Measurements from ENCODE around the gene ARHGAP23. TPM values are rescaled to one million over a fixed set of nuclear protein-coding genes. Genes with fewer than 3 reads are reported as not detected.
A peak's percentile ranks its signal among the peaks of the same experiment; 100 is the strongest.

Gene ARHGAP23
- total and polyA plus RNA-seq, 10 of the 15 experiments (the other 5 are each of a cell fraction or from before 2014, with no cell fraction given) = 0.23 to 5.8 (median 2.1) TPM

DNA sequence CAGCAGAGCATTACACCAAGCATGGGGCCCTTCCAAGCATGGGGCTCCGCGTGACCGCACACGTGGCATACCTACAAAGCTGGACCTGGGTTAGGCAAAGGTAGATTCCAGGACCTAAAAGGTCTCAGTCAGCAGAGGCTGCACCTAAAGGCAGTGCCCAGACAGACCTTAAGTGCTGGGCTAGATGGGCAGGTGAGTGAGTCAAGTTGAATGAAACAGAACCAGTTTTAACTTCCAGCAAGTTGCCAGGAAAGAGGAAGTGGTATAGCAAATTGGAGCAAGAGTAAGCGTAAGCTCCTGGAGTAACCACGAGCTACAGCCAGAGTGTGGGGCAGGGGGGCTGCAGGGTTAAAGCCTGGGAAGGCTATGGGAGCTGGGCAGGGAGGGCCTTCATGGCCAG lies 128.0 kb downstream of the ARHGAP23 start:
- POLR2A ChIA-PET = interaction anchor here (0.5 kb wide), 1 partner anchor 740 kb away, joined by 10 read pairs; no protein-coding TSS in a partner anchor
- CTCF ChIA-PET = interaction anchor here (0.8 to 10.9 kb wide), 8 partner anchors 19 to 179 kb away, joined by 3 to 492 read pairs (median 5); no protein-coding TSS in a partner anchor

DNA sequence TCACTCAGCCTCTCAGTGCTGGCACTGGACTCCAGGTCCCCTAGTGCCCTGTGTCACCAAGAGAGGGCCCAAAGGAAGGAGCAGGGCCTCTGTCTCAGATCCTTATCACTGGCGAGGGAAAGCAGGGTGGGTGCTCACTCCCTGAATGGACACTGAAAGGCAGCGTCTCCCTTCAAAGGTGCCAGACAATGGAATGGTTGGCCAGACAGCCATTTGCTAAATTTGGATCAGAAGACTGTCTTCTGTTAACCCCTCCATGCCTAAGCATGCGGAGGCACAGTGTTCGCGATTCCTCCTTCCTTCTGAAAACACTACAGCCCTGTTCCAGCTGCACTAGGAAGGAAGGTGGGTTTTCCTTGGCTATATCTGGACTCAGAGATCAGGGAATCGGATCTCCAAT lies 129.1 kb downstream of the ARHGAP23 start:
- CTCF ChIA-PET = interaction anchor here (0.5 to 10.9 kb wide), 35 partner anchors 9 to 607 kb away, joined by 3 to 492 read pairs (median 5); partner anchors contain the start of genes LASP1 and SRCIN1

More for the DNA sequence above, 128.0 kb downstream of the ARHGAP23 start:
- intact Hi-C loops (cut with micrococcal nuclease; ENCODE audit: unreplicated experiment) = no loop called here
- no peak overlapping the region for H3K4me2 ChIP-seq (ENCODE audit: control insufficient read depth, insufficient read depth)
- no peaks in the 10 kb centered on the region for H3K36me3 ChIP-seq (ENCODE audit: control insufficient read depth in 2 of 2, insufficient read depth in 2 of 2, low read length in 1 of 2)
- H3K4me1 ChIP-seq (ENCODE audit: control insufficient read depth, insufficient read depth, low read length) = peaks cover 20% of the 10 kb centered on the region
- H3K9ac ChIP-seq (ENCODE audit: control insufficient read depth, insufficient read depth, low read length) = no peak overlapping the region
- no peaks in the 10 kb centered on the region for H3K9me3 ChIP-seq (replicated peaks; ENCODE audit: control insufficient read depth, insufficient read depth, low read length)
- in situ Hi-C loops (cut with MboI) = loop anchor here (5.0 kb wide), 1 partner anchor 111 kb away; no protein-coding TSS in a partner anchor
- no TSS peak for BruUV-seq (replicated peaks)
- no peaks in the 10 kb centered on the region for H3K79me2 ChIP-seq (ENCODE audit: control insufficient read depth, insufficient read depth, low read length)
- RAD21 ChIA-PET (ENCODE audit: unreplicated experiment) = interaction anchor here (1.0 to 2.6 kb wide), 4 partner anchors 30 to 111 kb away, joined by 3 to 16 read pairs (median 10); no protein-coding TSS in a partner anchor
- peak; percentile 84; the same call in 1 of the 2 replicates for TF ChIP-seq SPI1 (IDR thresholded peaks at IDR 0.05; ENCODE audit: borderline replicate concordance, insufficient read depth, low read depth, low read length)
- no peak for TF ChIP-seq NBN (IDR thresholded peaks at IDR 0.05)
- WGBS (ENCODE audit: insufficient coverage, insufficient replicate concordance, low lambda C conversion rate, missing lambda C conversion rate) = 51% methylated on average over 6 of the region's 6 CpGs
- no peak overlapping the region for H3K4me3 ChIP-seq
- no peaks in the 10 kb centered on the region for H4K20me1 ChIP-seq (ENCODE audit: control insufficient read depth, insufficient read depth)
- no peak overlapping the region for H3K27ac ChIP-seq (ENCODE audit: control insufficient read depth, insufficient read depth)
- no peak for FAIRE-seq
- H3K27me3 ChIP-seq (replicated peaks in 1 of 2; ENCODE audit: control insufficient read depth in 2 of 2, insufficient read depth in 2 of 2, low read length in 1 of 2) = peaks cover 5 to 6% of the 10 kb centered on the region in 2 experiments
- no peak for ATAC-seq
- DNase-seq (ENCODE audit: low read depth, low spot score) = no peak
- SMC1A ChIA-PET (ENCODE audit: uncharacterized antibody, unreplicated experiment) = interaction anchor here (0.7 to 9.3 kb wide), 5 partner anchors 9 to 109 kb away, joined by 3 to 227 read pairs (median 3); no protein-coding TSS in a partner anchor
- H2AFZ ChIP-seq (ENCODE audit: control insufficient read depth, low read depth, low read length) = no peak overlapping the region

More for the DNA sequence above, 129.1 kb downstream of the ARHGAP23 start:
- Histone ChIP-seq H3K4me2 (ENCODE audit: control insufficient read depth, insufficient read depth) (peak overlapping the region; percentile 98), H3K27ac (ENCODE audit: control insufficient read depth, insufficient read depth) (no peak overlapping the region), H3K79me2 (ENCODE audit: control insufficient read depth, insufficient read depth, low read length) (no peaks in the 10 kb centered on the region), H3K36me3 (ENCODE audit: control insufficient read depth in 2 of 2, insufficient read depth in 2 of 2, low read length in 1 of 2) (no peaks in the 10 kb centered on the region), H3K4me3 (no peak overlapping the region), H3K9me3 (replicated peaks; ENCODE audit: control insufficient read depth, insufficient read depth, low read length) (no peaks in the 10 kb centered on the region), H2AFZ (ENCODE audit: control insufficient read depth, low read depth, low read length) (no peak overlapping the region), H3K9ac (ENCODE audit: control insufficient read depth, insufficient read depth, low read length) (no peak overlapping the region), H4K20me1 (ENCODE audit: control insufficient read depth, insufficient read depth) (no peaks in the 10 kb centered on the region), H3K27me3 (replicated peaks in 1 of 2; ENCODE audit: control insufficient read depth in 2 of 2, insufficient read depth in 2 of 2, low read length in 1 of 2) (peaks cover 10% of the 10 kb centered on the region in 2 experiments), H3K4me1 (ENCODE audit: control insufficient read depth, insufficient read depth, low read length) (peaks cover 20% of the 10 kb centered on the region)
- WGBS (ENCODE audit: insufficient coverage, insufficient replicate concordance, low lambda C conversion rate, missing lambda C conversion rate) = 56% methylated on average over 6 of the region's 6 CpGs
- TF ChIP-seq SREBF2 (IDR thresholded peaks at IDR 0.05; ENCODE audit: low read length) (no peak), ESRRA (IDR thresholded peaks at IDR 0.05; ENCODE audit: low read length) (no peak), ZNF384 (IDR thresholded peaks at IDR 0.05; ENCODE audit: borderline replicate concordance, low read depth, low read length) (no peak), DPF2 (IDR thresholded peaks at IDR 0.05) (no peak), RFX5 (IDR thresholded peaks at IDR 0.05; ENCODE audit: low read depth, low read length) (no peak), WRNIP1 (IDR thresholded peaks at IDR 0.05; ENCODE audit: borderline replicate concordance, low read depth, low read length) (no peak), BHLHE40 (IDR thresholded peaks at IDR 0.05; ENCODE audit: borderline replicate concordance in 1 of 2, low read depth in 2 of 2, low read length in 1 of 2) (no peak)
- no peak for FAIRE-seq
- BruUV-seq (replicated peaks) = no TSS peak
- ChIA-PET SMC1A (ENCODE audit: uncharacterized antibody, unreplicated experiment) (interaction anchor here (0.6 to 9.3 kb wide), 19 partner anchors 17 to 189 kb away, joined by 3 to 227 read pairs (median 4); partner anchors contain the start of gene EPOP), RAD21 (ENCODE audit: unreplicated experiment) (interaction anchor here (0.6 to 4.8 kb wide), 24 partner anchors 10 to 692 kb away, joined by 3 to 294 read pairs (median 4); no protein-coding TSS in a partner anchor), POLR2A (interaction anchor here (2.8 kb wide), 1 partner anchor 106 kb away, joined by 15 read pairs; no protein-coding TSS in a partner anchor)
- ATAC-seq = no peak
- in situ Hi-C loops (cut with MboI) (loop anchor here (5.0 kb wide), 1 partner anchor 110 kb away; no protein-coding TSS in a partner anchor), intact Hi-C loops (cut with micrococcal nuclease; ENCODE audit: unreplicated experiment) (no loop called here)
- no peak for DNase-seq (ENCODE audit: low read depth, low spot score)
